Pericardium fibroblast (primary cell): Measurements from ENCODE around the gene THSD8. TPM values are rescaled to one million over a fixed set of nuclear protein-coding genes. Genes with fewer than 3 reads are reported as not detected.

Experiments
- total RNA-seq: library from RNA; depleted of rRNA; stranded (reverse); fragments of >200 nt; gene quantifications from 2 replicates; pipeline ENCODE4 v1.2.3, GENCODE V29; 2015

Gene THSD8
- not detected in 2 replicates for total RNA-seq

GRCh38 chr19:12801466-12802266, at the start of gene THSD8, which contains the start of gene PRDX2:
Gene THSD8, plus strand, starts transcription at chr19:12802069. Its CDS starts 3 bp downstream, at chr19:12802072.
Gene PRDX2, minus strand, starts transcription at chr19:12801800. Its CDS starts 539 bp downstream, at chr19:12801261.

GRCh38 chr19:12774588-12775555, 27.0 kb upstream of the THSD8 start, which contains the start of gene HOOK2:
Gene HOOK2, minus strand, starts transcription at chr19:12775552. Its CDS starts 103 bp downstream, at chr19:12775449.

GRCh38 chr19:12791345-12792050, 10.4 kb upstream of the THSD8 start, which contains the start of gene JUNB:
Gene JUNB, plus strand, starts transcription at chr19:12791486. Its CDS starts 286 bp downstream, at chr19:12791772.

GRCh38 chr19:12806242-12807081, 4.6 kb downstream of the THSD8 start, which contains the start of gene RNASEH2A:
Gene RNASEH2A, plus strand, starts transcription at chr19:12806584. Its CDS starts 90 bp downstream, at chr19:12806674.

GRCh38 chr19:12834566-12834943, 32.7 kb downstream of the THSD8 start, which contains the start of gene RTBDN:
Gene RTBDN, minus strand, starts transcription at chr19:12834579. Its CDS starts 4,600 bp downstream, at chr19:12829979.

GRCh38 chr19:12838182-12838885, 36.5 kb downstream of the THSD8 start, which contains the start of gene MAST1:
Gene MAST1, plus strand, starts transcription at chr19:12838515. Its CDS starts 58 bp downstream, at chr19:12838573.

Other genes with a start within 250 kb of the THSD8 start
- 3.6 and 5.7 TPM in 2 replicates for gene ZNF490, start 191.3 kb upstream of the THSD8 start, total RNA-seq
- gene ZNF791, start 191.1 kb upstream of the THSD8 start, total RNA-seq = 6.7 and 7.7 TPM in 2 replicates
- 84.3 and 93.9 TPM in 2 replicates for gene MAN2B1, start 135.3 kb upstream of the THSD8 start, total RNA-seq
- gene WDR83, start 135.3 kb upstream of the THSD8 start, total RNA-seq = 5.2 and 9.6 TPM in 2 replicates
- gene DHPS, start 120.2 kb upstream of the THSD8 start, total RNA-seq = 48.9 and 66.1 TPM in 2 replicates
- not detected in 2 replicates for gene GNG14, start 114.1 kb upstream of the THSD8 start, total RNA-seq
- gene FBXW9, start 105.4 kb upstream of the THSD8 start, total RNA-seq = 6.8 and 10.0 TPM in 2 replicates
- 19.6 and 32.4 TPM in 2 replicates for gene TNPO2, start 78.1 kb upstream of the THSD8 start, total RNA-seq
- gene TRIR, start 67.4 kb upstream of the THSD8 start, total RNA-seq = 401 and 414 TPM in 2 replicates
- 56.9 and 70.8 TPM in 2 replicates for gene GET3, start 64.6 kb upstream of the THSD8 start, total RNA-seq
- gene BEST2, start 50.3 kb upstream of the THSD8 start, total RNA-seq = under 0.01 TPM in 1 of 2 replicates, not detected in the other
- 11.7 and 16.1 TPM in 2 replicates for gene HOOK2, start 26.5 kb upstream of the THSD8 start, total RNA-seq
- 334 and 352 TPM in 2 replicates for gene JUNB, start 10.6 kb upstream of the THSD8 start, total RNA-seq
- gene PRDX2, start 269 bp upstream of the THSD8 start, total RNA-seq = 184 and 198 TPM in 2 replicates
- 7.7 and 9.2 TPM in 2 replicates for gene RNASEH2A, start 4.5 kb downstream of the THSD8 start, total RNA-seq
- 0.43 TPM in 1 of 2 replicates, not detected in the other for gene RTBDN, start 32.5 kb downstream of the THSD8 start, total RNA-seq
- gene MAST1, start 36.4 kb downstream of the THSD8 start, total RNA-seq = 0.12 and 1.0 TPM in 2 replicates
- 42.4 and 52.9 TPM in 2 replicates for gene DNASE2, start 79.4 kb downstream of the THSD8 start, total RNA-seq
- not detected in 2 replicates for gene KLF1, start 85.1 kb downstream of the THSD8 start, total RNA-seq
- 21.3 and 30.9 TPM in 2 replicates for gene GCDH, start 89.1 kb downstream of the THSD8 start, total RNA-seq
- not detected in 2 replicates for gene SYCE2, start 117.2 kb downstream of the THSD8 start, total RNA-seq
- 42.8 and 50.0 TPM in 2 replicates for gene FARSA, start 131.6 kb downstream of the THSD8 start, total RNA-seq
- 809 and 1,214 TPM in 2 replicates for gene CALR, start 136.5 kb downstream of the THSD8 start, total RNA-seq
- 60.3 and 70.8 TPM in 2 replicates for gene RAD23A, start 143.8 kb downstream of the THSD8 start, total RNA-seq
- 47.1 and 57.1 TPM in 2 replicates for gene GADD45GIP1, start 155.2 kb downstream of the THSD8 start, total RNA-seq
- not detected in 2 replicates for gene DAND5, start 167.5 kb downstream of the THSD8 start, total RNA-seq
- gene NFIX, start 193.4 kb downstream of the THSD8 start, total RNA-seq = 60.2 and 89.2 TPM in 2 replicates